ENCODE results near the gene TOM1. TPM values are rescaled to one million over a fixed set of nuclear protein-coding genes. Genes with fewer than 3 reads are reported as not detected.

The TOM1 gene
- total and polyA plus RNA-seq, 10 of the 15 experiments (the other 5 are each of a cell fraction or from before 2014, with no cell fraction given), result 2.2 to 64.6 (median 40.3) TPM

GRCh38 chr22:35257002-35257320 is 42.7 kb upstream of the TOM1 start:
- CTCF ChIA-PET, result interaction anchor here (0.6 to 1.4 kb wide), 2 partner anchors 49 to 119 kb away, joined by 3 read pairs; no protein-coding TSS in a partner anchor
- H3K79me2 ChIP-seq (ENCODE audit: control insufficient read depth, insufficient read depth, low read length), result peaks cover 28% of the 10 kb centered on the region
- no peaks in the 10 kb centered on the region for H3K9me3 ChIP-seq (replicated peaks; ENCODE audit: control insufficient read depth, insufficient read depth, low read length)
- H3K9ac ChIP-seq (ENCODE audit: control insufficient read depth, insufficient read depth, low read length), result peak overlapping the region; percentile 85
- H2AFZ ChIP-seq (ENCODE audit: control insufficient read depth, low read depth, low read length), result peak overlapping the region; percentile 100
- in situ Hi-C loops (cut with MboI) (no loop called here), intact Hi-C loops (cut with micrococcal nuclease; ENCODE audit: unreplicated experiment) (loop anchor here (5.0 kb wide), 1 partner anchor 50 kb away; no protein-coding TSS in a partner anchor)
- SMC1A ChIA-PET (ENCODE audit: uncharacterized antibody, unreplicated experiment), result interaction anchor here (0.7 to 1.7 kb wide), 3 partner anchors 43 to 70 kb away, joined by 3 to 10 read pairs (median 3); partner anchors contain the start of gene TOM1
- 5% methylated on average over 3 of the region's 3 CpGs for WGBS (ENCODE audit: insufficient coverage, insufficient replicate concordance, low lambda C conversion rate, missing lambda C conversion rate)
- ATAC-seq (peak; percentile 26), DNase-seq (ENCODE audit: low read depth, low spot score) (no peak), FAIRE-seq (peak; percentile 81)
- no peaks in the 10 kb centered on the region for H3K27me3 ChIP-seq (replicated peaks in 1 of 2; ENCODE audit: control insufficient read depth in 2 of 2, insufficient read depth in 2 of 2, low read length in 1 of 2)
- POLR2A ChIA-PET, result interaction anchor here (0.9 to 1.6 kb wide), 2 partner anchors 50 to 152 kb away, joined by 3 to 7 read pairs; no protein-coding TSS in a partner anchor
- no TSS peak for BruUV-seq (replicated peaks)
- H3K27ac ChIP-seq (ENCODE audit: control insufficient read depth, insufficient read depth), result peak overlapping the region; percentile 74
- RAD21 ChIA-PET (ENCODE audit: unreplicated experiment), result interaction anchor here (0.5 to 1.7 kb wide), 4 partner anchors 10 to 121 kb away, joined by 4 to 5 read pairs (median 4); no protein-coding TSS in a partner anchor
- H3K36me3 ChIP-seq (ENCODE audit: control insufficient read depth in 2 of 2, insufficient read depth in 2 of 2, low read length in 1 of 2), result 0 out of 4 replicates have a peak, but pooled peaks cover 0 to under 1% of the 10 kb centered on the region in 2 experiments
- no peaks in the 10 kb centered on the region for H4K20me1 ChIP-seq (ENCODE audit: control insufficient read depth, insufficient read depth)
- peak overlapping the region; percentile 73 for H3K4me3 ChIP-seq
- H3K4me2 ChIP-seq (ENCODE audit: control insufficient read depth, insufficient read depth), result peak overlapping the region; percentile 96
- H3K4me1 ChIP-seq (ENCODE audit: control insufficient read depth, insufficient read depth, low read length), result 0 out of 2 replicates have a peak, but pooled peaks cover 5% of the 10 kb centered on the region
- no peak for TF ChIP-seq ZNF687 (IDR thresholded peaks at IDR 0.05)
- TF ChIP-seq EZH2 (IDR thresholded peaks at IDR 0.05; ENCODE audit: borderline replicate concordance, control insufficient read depth, low read depth, low read length), result no peak
- no peak for TF ChIP-seq RELB (IDR thresholded peaks at IDR 0.05; ENCODE audit: low read depth)
- no peak for TF ChIP-seq NRF1 (conservative IDR thresholded peaks at IDR 0.05; ENCODE audit: low read depth, low read length)
- TF ChIP-seq BCL11A (IDR thresholded peaks at IDR 0.05; ENCODE audit: low read depth, low read length), result no peak

Measured in GM12878 (cell line).